Measurements from ENCODE around the gene NCOA7. TPM values are rescaled to one million over a fixed set of nuclear protein-coding genes. Genes with fewer than 3 reads are reported as not detected.

NCOA7 gene
- total RNA-seq, 1 experiment from 2014 or later, result 9.4 TPM

DNA sequence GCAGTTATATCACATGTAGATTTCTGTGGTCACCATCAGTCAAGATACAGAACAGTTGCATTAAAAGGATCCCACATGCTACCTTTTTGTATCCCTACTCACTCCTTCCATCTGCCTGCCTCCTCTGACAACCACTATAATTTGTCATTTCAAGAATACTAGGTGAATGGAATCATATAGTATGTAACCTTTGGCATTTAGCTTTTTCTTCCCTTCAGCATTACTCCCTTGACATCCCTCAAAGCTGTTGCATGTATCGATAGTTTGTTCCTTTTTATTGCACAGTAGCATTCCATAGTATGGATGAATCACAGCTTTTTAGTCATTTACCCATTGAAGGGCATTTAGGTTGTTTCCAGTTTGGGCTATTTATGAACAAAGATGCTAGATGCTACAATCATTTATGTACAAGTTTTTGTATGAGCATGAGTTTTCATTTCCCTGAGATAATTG, 26.1 kb downstream of the NCOA7 start:
- WGBS (ENCODE audit: extremely low coverage, insufficient read length, low lambda C conversion rate), result no CpG with 5 or more reads among the region's 1 CpG
- H3K4me1 Mint-ChIP-seq, result 0 out of 4 replicates have a peak, but pooled peaks cover 0 to 3% of the 10 kb centered on the region in 2 experiments
- H2BK12ac ChIP-seq (ENCODE audit: insufficient read length, low read depth, low read length), result no peak overlapping the region
- H4K20me1 ChIP-seq (ENCODE audit: control insufficient read depth, insufficient read depth, insufficient read length), result no peaks in the 10 kb centered on the region
- H3K4me1 ChIP-seq (ENCODE audit: insufficient read depth, low read length), result no peaks in the 10 kb centered on the region
- TF ChIP-seq CTCF (conservative IDR thresholded peaks at IDR 0.05), result no peak
- no peak overlapping the region for H3K14ac ChIP-seq (ENCODE audit: insufficient read depth, low read length)
- H3K4me2 ChIP-seq (ENCODE audit: insufficient read depth, insufficient read length, low read length), result no peak overlapping the region
- no peak for DNase-seq
- H3K9me3 ChIP-seq (ENCODE audit: control insufficient read depth, low read depth, low read length), result no peaks in the 10 kb centered on the region
- no peaks in the 10 kb centered on the region for H3K79me2 ChIP-seq (ENCODE audit: insufficient read depth, low read length)
- no peak overlapping the region for H4K91ac ChIP-seq (ENCODE audit: insufficient read length, low read depth, low read length)
- no peak overlapping the region for H3K23ac ChIP-seq (ENCODE audit: insufficient read length, low read depth, low read length)
- no peak overlapping the region for H3K27ac ChIP-seq (ENCODE audit: insufficient read length, low read depth, low read length)
- H3K9me3 Mint-ChIP-seq, result no peaks in the 10 kb centered on the region
- H3K9ac ChIP-seq (ENCODE audit: extremely low read depth, insufficient read length, low read length), result no peak overlapping the region
- no peak overlapping the region for H2BK15ac ChIP-seq (ENCODE audit: low read depth, low read length)
- no peak overlapping the region for H3K56ac ChIP-seq (ENCODE audit: insufficient read length, low read depth, low read length)
- no peak overlapping the region for H4K8ac ChIP-seq (replicated peaks; ENCODE audit: insufficient read length, low read depth, low read length)
- H3K27ac Mint-ChIP-seq, result no peak overlapping the region
- H3K79me1 ChIP-seq (ENCODE audit: insufficient read depth, low read depth, low read length, poor library complexity, severe bottlenecking), result no peaks in the 10 kb centered on the region
- no peaks in the 10 kb centered on the region for H3K36me3 Mint-ChIP-seq (ENCODE audit: insufficient read depth in 1 of 3, low read depth in 3 of 3)
- no peak overlapping the region for H2BK5ac ChIP-seq (ENCODE audit: insufficient read length, low read length)
- H3K4ac ChIP-seq (ENCODE audit: low read depth, low read length), result no peak overlapping the region
- no peaks in the 10 kb centered on the region for H3K23me2 ChIP-seq (ENCODE audit: insufficient read length, low read depth, low read length, poor library complexity, severe bottlenecking)
- H2BK20ac ChIP-seq (ENCODE audit: low read depth, low read length, poor library complexity, severe bottlenecking), result no peak overlapping the region
- H3K18ac ChIP-seq (ENCODE audit: insufficient read length, low read depth, low read length), result no peak overlapping the region
- no peak overlapping the region for H2AK5ac ChIP-seq (ENCODE audit: insufficient read length, low read length)
- H3K4me3 Mint-ChIP-seq, result no peak overlapping the region
- no peak overlapping the region for H4K5ac ChIP-seq (ENCODE audit: insufficient read length, low read depth, low read length)
- H3T11ph ChIP-seq (ENCODE audit: low read length), result no peak overlapping the region
- no peak overlapping the region for H2AFZ ChIP-seq (ENCODE audit: low read length)
- no peak overlapping the region for H2BK120ac ChIP-seq (ENCODE audit: low read depth, low read length, poor library complexity, severe bottlenecking)
- no peaks in the 10 kb centered on the region for H3K27me3 ChIP-seq (ENCODE audit: insufficient read depth, low read length)
- H3K27me3 Mint-ChIP-seq (ENCODE audit: low read depth), result no peaks in the 10 kb centered on the region
